IMR-90 (cell line): ENCODE data around the gene ZNF519. TPM values are rescaled to one million over a fixed set of nuclear protein-coding genes. Genes with fewer than 3 reads are reported as not detected.
"Not testable (repeated sequence)": the region's sequence is repeated elsewhere in the genome, so short reads cannot be mapped to it uniquely, and the experiment has no call there.

ENCODE experiments used
- ATAC-seq: fragments of 200-7000 bp; cut with Tn5 transposase; 2 replicates; pipeline ENCODE4 v1.9.1; 2020; ENCODE audit warnings: low read depth, mild to moderate bottlenecking, moderate library complexity
- BruUV-seq: library from RNA; stranded (reverse); fragments of 400-500 nt; replicated peaks from 2 replicates; lab custom pipeline; 2021; lab: Mats Ljungman, UMichigan
- CTCF ChIA-PET: fragments of 300-600 bp; formaldehyde crosslinking; extraction: SDS; loops from one replicate; lab custom pipeline; 2021; ENCODE audit warnings: antibody characterized with exemption; lab: Yijun Ruan, JAX
- POLR2A ChIA-PET: fragments of 300-600 bp; sonication (Branson Sonifier 250); formaldehyde crosslinking; loops from one replicate; lab custom pipeline; 2022; ENCODE audit warnings: antibody characterized with exemption; ENCODE audit not compliant: unreplicated experiment; lab: Charles Lee
- DNase-seq: peaks from one replicate; pipeline ENCODE4 v3.0.0; 2013
- H2AFZ ChIP-seq: replicated peaks from 2 replicates; pipeline ENCODE3; 2013; ENCODE audit warnings: low read length, mild to moderate bottlenecking; ENCODE audit not compliant: poor library complexity
- H2AK5ac ChIP-seq: 2 replicates; pipeline ENCODE4 v1.6.1; 2013; ENCODE audit warnings: low read depth, low read length, inconsistent platforms
- H2AK9ac ChIP-seq: replicated peaks from 2 replicates; pipeline ENCODE3; 2013; ENCODE audit warnings: mild to moderate bottlenecking, low read depth, low read length, moderate library complexity; ENCODE audit not compliant: poor library complexity
- H2BK120ac ChIP-seq: 2 replicates; pipeline ENCODE4 v1.6.1; 2013; ENCODE audit warnings: low read depth, low read length, inconsistent platforms
- H2BK15ac ChIP-seq: 3 replicates; pipeline ENCODE4 v1.6.1; 2013; ENCODE audit warnings: low read depth, low read length, inconsistent platforms
- H2BK20ac ChIP-seq: 2 replicates; pipeline ENCODE4 v1.6.1; 2013; ENCODE audit warnings: low read depth, mild to moderate bottlenecking, inconsistent platforms, low read length, moderate library complexity
- H2BK5ac ChIP-seq: 2 replicates; pipeline ENCODE4 v1.6.1; 2013; ENCODE audit warnings: mild to moderate bottlenecking, low read depth, low read length, inconsistent platforms; ENCODE audit not compliant: poor library complexity, severe bottlenecking
- H3K14ac ChIP-seq: replicated peaks from 2 replicates; pipeline ENCODE4 v1.6.1; 2013; ENCODE audit warnings: low read depth, low read length, inconsistent platforms
- H3K18ac ChIP-seq: 2 replicates; pipeline ENCODE4 v1.6.1; 2013; ENCODE audit warnings: low read depth, low read length, control low read depth
- H3K23ac ChIP-seq: 2 replicates; pipeline ENCODE4 v1.6.1; 2013; ENCODE audit warnings: low read depth, low read length, inconsistent platforms
- H3K27ac ChIP-seq: 2 replicates; pipeline ENCODE4 v1.5.1; 2013; ENCODE audit warnings: mild to moderate bottlenecking, control low read depth, low read length; ENCODE audit not compliant: insufficient read depth
- H3K27me3 ChIP-seq: 2 replicates; pipeline ENCODE4 v1.6.1; 2013; ENCODE audit warnings: low read length; ENCODE audit not compliant: control insufficient read depth, insufficient read depth
- H3K36me3 ChIP-seq: 2 replicates; pipeline ENCODE4 v1.6.1; 2013; ENCODE audit warnings: low read length, mixed read lengths; ENCODE audit not compliant: control insufficient read depth, insufficient read depth
- H3K4ac ChIP-seq: 2 replicates; pipeline ENCODE4 v1.6.1; 2013; ENCODE audit warnings: low read depth, low read length, inconsistent platforms
- H3K4me1 ChIP-seq: 2 replicates; pipeline ENCODE4 v1.6.1; 2013; ENCODE audit warnings: low read length, mixed read lengths; ENCODE audit not compliant: control insufficient read depth, insufficient read depth
- H3K4me2 ChIP-seq: 2 replicates; pipeline ENCODE4 v1.6.1; 2013; ENCODE audit warnings: low read depth, mild to moderate bottlenecking, control low read depth, low read length, moderate library complexity
- H3K4me3 ChIP-seq: 2 replicates; pipeline ENCODE4 v1.5.1; 2013; ENCODE audit warnings: low read depth, mild to moderate bottlenecking, control low read depth, low read length, moderate library complexity; ENCODE audit not compliant: insufficient read depth
- H3K56ac ChIP-seq: 2 replicates; pipeline ENCODE4 v1.6.1; 2013; ENCODE audit warnings: low read length, inconsistent platforms; ENCODE audit not compliant: insufficient read depth; ENCODE audit errors: extremely low read depth
- H3K79me1 ChIP-seq, 2 experiments: 2 replicates each; pipeline ENCODE4 v1.6.1; 2013; ENCODE audit warnings: low read length in 2 of 2, inconsistent platforms in 1 of 2, low read depth in 1 of 2
- H3K9ac ChIP-seq: 2 replicates; pipeline ENCODE4 v1.6.1; 2013; ENCODE audit warnings: low read depth, low read length, control low read depth
- H3K9me1 ChIP-seq: 2 replicates; pipeline ENCODE4 v1.6.1; 2013; ENCODE audit warnings: low read length, inconsistent platforms; ENCODE audit not compliant: insufficient read depth
- H3K9me3 ChIP-seq: 2 replicates; pipeline ENCODE4 v1.6.1; 2013; ENCODE audit warnings: low read length; ENCODE audit not compliant: control insufficient read depth, insufficient read depth
- H4K20me1 ChIP-seq: 2 replicates; pipeline ENCODE4 v1.6.1; 2013; ENCODE audit warnings: low read length, inconsistent platforms; ENCODE audit not compliant: insufficient read depth
- H4K5ac ChIP-seq: 2 replicates; pipeline ENCODE4 v1.6.1; 2013; ENCODE audit warnings: mild to moderate bottlenecking, low read depth, low read length, control low read depth
- H4K8ac ChIP-seq, 2 experiments: 2 replicates each; pipeline ENCODE4 v1.6.1; 2013; ENCODE audit warnings: low read depth in 2 of 2, low read length in 2 of 2, control low read depth in 1 of 2, inconsistent platforms in 1 of 2
- H4K91ac ChIP-seq: 2 replicates; pipeline ENCODE4 v1.6.1; 2013; ENCODE audit warnings: low read depth, low read length, inconsistent platforms; ENCODE audit not compliant: insufficient read depth
- WGBS, 2 experiments: methylation state at CpG; one replicate each; pipeline versions ENCODE4 v1.1.5 to v1.1.7; 2013; ENCODE audit warnings: missing lambda C conversion rate in 2 of 2; ENCODE audit not compliant: insufficient read length in 1 of 2; ENCODE audit errors: extremely low coverage in 2 of 2; 5-methylcytosine and 5-hydroxymethylcytosine counted together
- dilution Hi-C: fragments of 300-500 bp; cut with HindIII; formaldehyde crosslinking; loops from one replicate; pipeline ENCODE4 v1.14.3; 2018; ENCODE audit warnings: low sequenced_read_pairs; ENCODE audit not compliant: unreplicated experiment
- in situ Hi-C: fragments of 300-500 bp; cut with MboI; formaldehyde crosslinking; loops from 3 replicates; pipeline ENCODE4 v1.14.3; 2019; ENCODE audit warnings: low sequenced_read_pairs, inconsistent platforms, mixed read lengths
- intact Hi-C: fragments of 100-400 bp; cut with micrococcal nuclease; formaldehyde crosslinking; loops from 2 replicates; pipeline ENCODE4 v1.10.0; 2022
- polyA plus RNA-seq, 3 experiments: library from polyadenylated mRNA; depleted of rRNA; stranded (reverse); fragments of >200 nt; gene quantifications; 2 replicates each; pipeline ENCODE4 v1.2.3, GENCODE V29; 2012; ENCODE audit warnings: low replicate concordance in 1 of 3
- total RNA-seq: library from RNA; depleted of rRNA; stranded (reverse); fragments of >200 nt; gene quantifications from 2 replicates; pipeline ENCODE4 v1.2.3, GENCODE V29; 2012

The ZNF519 gene
- total and polyA plus RNA-seq, 2 of the 4 experiments (the other 2 are of a cell fraction), result 2.3 to 4.7 TPM

GRCh38 chr18:14131696-14132270 lies 452 bp downstream of the ZNF519 start:
- H4K5ac ChIP-seq, H4K20me1 ChIP-seq, H2BK15ac ChIP-seq, H3K27ac ChIP-seq, POLR2A ChIA-PET, H3K9me1 ChIP-seq, H2BK20ac ChIP-seq, H3K27me3 ChIP-seq, H3K18ac ChIP-seq, DNase-seq, H2BK120ac ChIP-seq, H3K4me1 ChIP-seq, H2AK5ac ChIP-seq, H3K36me3 ChIP-seq, H3K4ac ChIP-seq, CTCF ChIA-PET, H3K9me3 ChIP-seq, H3K79me1 ChIP-seq, H2AK9ac ChIP-seq, H3K23ac ChIP-seq, BruUV-seq, H2BK5ac ChIP-seq, H4K91ac ChIP-seq, in situ Hi-C loops, dilution Hi-C loops, H4K8ac ChIP-seq, intact Hi-C loops, H3K14ac ChIP-seq: not testable (repeated sequence)
- 0% methylated on average over 7 of the region's 27 CpGs; no CpG with 5 or more reads in 1 of the 2 experiments for WGBS, 2 experiments
- Histone ChIP-seq H3K4me3 (peak overlapping the region; percentile 80), H2AFZ (peak overlapping the region; percentile 79), H3K56ac (peak overlapping the region; percentile 21; the same call in 1 of the 2 replicates), H3K4me2 (peak overlapping the region; percentile 83), H3K9ac (peak overlapping the region; percentile 47; the same call in 1 of the 2 replicates)
- peak; percentile 36 for ATAC-seq

- CTCF ChIA-PET, H3K9me1 ChIP-seq, H4K8ac ChIP-seq, H3K27me3 ChIP-seq, H2BK5ac ChIP-seq, H4K5ac ChIP-seq, H4K20me1 ChIP-seq, H2BK120ac ChIP-seq, H2AK5ac ChIP-seq, H3K9ac ChIP-seq, H4K91ac ChIP-seq, DNase-seq, intact Hi-C loops, H3K79me1 ChIP-seq, H3K27ac ChIP-seq, dilution Hi-C loops, H2BK20ac ChIP-seq, in situ Hi-C loops, H3K9me3 ChIP-seq, H3K56ac ChIP-seq, H3K23ac ChIP-seq, H2BK15ac ChIP-seq, H3K36me3 ChIP-seq, H3K18ac ChIP-seq, ATAC-seq, H3K4ac ChIP-seq, H2AFZ ChIP-seq, H3K14ac ChIP-seq, POLR2A ChIA-PET, H3K4me1 ChIP-seq, H3K4me2 ChIP-seq, BruUV-seq, H3K4me3 ChIP-seq, H2AK9ac ChIP-seq: not testable (repeated sequence)
- no CpG with 5 or more reads among the region's 3 CpGs for WGBS, 2 experiments
These were observed 1.4 kb downstream of the ZNF519 start for GRCh38 chr18:14130804-14131203.
